Pulmonary artery endothelial cell (primary cell): ENCODE measurements around the gene KMT2C. TPM values are rescaled to one million over a fixed set of nuclear protein-coding genes. Genes with fewer than 3 reads are reported as not detected.
A peak's percentile ranks its signal among the peaks of the same experiment; 100 is the strongest.
"Not testable (repeated sequence)": the region's sequence is repeated elsewhere in the genome, so short reads cannot be mapped to it uniquely, and the experiment has no call there.

ENCODE experiments used
- DNase-seq: peaks from one replicate; pipeline ENCODE4 v3.0.0-alpha.2; 2011; ENCODE audit warnings: low read depth, low spot score
- total RNA-seq: library from RNA; depleted of rRNA; stranded (reverse); fragments of >200 nt; gene quantifications from 2 replicates; pipeline ENCODE4 v1.2.3, GENCODE V29; 2014

The KMT2C gene
- total RNA-seq = 22.4 and 26.5 TPM in 2 replicates

DNA sequence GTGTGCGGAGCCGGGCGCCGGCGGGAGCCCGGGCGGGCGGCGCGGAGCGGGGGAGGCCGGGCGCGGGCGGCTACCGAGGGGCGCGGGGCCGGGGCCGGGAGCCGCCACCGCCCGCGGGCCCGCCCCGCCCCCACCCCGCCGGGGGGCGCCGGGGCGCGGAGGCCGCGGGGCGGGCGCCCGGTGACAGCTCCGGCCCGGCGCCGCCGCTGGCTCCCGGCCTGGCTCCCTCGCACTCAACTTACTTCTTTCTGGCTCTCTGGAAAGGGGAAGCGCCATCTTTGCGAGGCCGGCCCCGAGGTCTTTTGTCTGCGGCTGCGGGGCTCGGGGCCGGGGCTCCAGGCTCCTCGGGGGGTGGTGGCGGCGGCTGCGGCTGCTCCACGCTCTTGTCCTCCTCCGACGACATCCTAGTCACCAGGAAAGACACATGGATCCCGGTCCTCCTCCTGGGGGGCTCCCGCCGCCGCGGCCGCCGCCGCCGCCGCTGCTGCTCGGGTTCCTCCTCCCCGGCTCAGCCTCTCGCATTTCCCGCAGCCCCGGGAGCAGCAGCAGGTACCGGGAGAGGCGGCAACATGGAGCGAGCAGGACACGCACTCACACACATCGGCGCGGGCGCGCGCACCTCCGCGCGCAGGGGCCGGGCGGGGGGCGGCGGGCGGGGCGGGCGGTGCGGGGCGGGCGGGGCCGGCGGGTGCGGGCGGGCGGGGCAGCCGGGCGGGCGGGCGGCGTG lies at the start of gene KMT2C:
TSS of gene KMT2C (minus strand) at position 620 of the 727 bp plus-strand sequence. CDS start at position 403, 217 bp downstream.
- DNase-seq = no peak

DNA sequence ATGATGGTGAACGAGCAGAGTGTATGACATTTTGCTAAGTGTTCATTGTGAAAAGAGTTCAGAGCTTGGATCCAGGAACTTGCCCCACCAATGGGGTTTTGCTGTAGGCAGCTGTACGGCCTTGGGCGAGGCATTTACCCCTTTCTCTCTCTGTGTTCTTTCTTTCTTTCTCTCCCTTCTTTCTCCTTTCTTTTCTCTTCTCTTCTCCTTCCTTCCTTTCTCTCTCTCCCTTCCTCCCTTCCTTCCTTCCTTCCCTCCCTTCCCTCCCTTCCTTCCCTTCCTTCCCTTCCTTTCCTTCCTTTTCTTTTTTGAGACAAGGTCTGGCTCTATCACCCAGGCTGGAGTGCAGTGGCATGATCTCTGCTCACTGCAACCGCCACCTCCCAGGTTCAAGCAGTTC lies 45.3 kb upstream of the KMT2C start:
- no peak for DNase-seq

DNA sequence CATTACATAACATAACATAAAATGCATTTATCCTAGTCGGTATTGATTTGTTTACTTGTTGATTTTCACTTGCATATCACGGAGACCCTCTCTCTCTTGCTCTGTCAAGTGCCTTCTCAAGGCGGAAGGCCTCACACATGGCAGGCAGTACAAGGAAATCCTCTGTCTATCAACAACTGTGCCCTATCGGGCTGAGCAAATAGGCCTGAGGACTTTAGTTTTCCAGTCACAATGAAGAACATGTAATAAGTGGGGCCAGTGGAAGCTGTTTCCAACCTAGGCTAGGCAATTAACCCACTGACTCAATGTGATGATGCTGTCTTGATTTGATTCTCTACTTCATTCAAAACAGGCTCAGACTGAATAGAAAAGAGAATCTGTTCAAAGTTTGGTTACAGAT lies 44.9 kb upstream of the KMT2C start:
- DNase-seq = no peak

DNA sequence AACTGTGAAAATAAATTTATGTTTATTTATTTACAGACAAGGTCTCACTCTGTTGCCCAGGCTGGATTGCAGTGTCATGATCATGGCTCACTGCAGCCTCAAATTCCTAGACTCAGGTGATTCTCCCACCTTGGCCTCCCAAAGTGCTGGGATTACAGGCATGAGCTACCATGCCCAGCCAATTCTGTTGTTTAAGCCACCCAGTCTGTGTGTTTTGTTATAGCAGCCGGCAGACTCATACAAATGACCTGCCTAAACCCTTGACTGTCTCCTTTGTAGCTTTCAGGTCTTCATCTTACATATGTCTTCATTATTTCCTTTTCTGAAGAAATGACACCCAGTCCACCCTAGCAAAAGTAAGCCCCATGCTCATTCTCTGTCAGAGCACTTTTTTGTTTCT lies 43.8 kb upstream of the KMT2C start:
- no peak for DNase-seq

DNA sequence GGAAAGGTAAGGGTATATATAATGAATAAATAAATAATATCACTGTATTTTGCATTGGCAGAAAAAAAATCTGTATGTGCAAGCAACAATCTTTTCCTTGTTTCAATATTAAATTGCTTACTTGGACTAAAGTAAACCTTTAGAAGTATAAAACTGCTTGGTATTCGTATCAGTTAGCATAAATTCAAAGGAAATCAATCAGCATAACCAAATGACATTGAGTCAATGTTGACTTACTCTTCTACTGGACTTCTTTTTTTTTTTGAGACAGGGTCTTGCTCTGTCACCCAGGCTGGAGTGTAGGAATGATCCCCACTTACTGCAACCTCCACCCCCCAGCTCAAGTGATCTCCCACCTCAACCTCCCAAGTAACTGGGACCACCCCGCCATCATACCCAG lies 42.3 kb upstream of the KMT2C start:
- no peak for DNase-seq

DNA sequence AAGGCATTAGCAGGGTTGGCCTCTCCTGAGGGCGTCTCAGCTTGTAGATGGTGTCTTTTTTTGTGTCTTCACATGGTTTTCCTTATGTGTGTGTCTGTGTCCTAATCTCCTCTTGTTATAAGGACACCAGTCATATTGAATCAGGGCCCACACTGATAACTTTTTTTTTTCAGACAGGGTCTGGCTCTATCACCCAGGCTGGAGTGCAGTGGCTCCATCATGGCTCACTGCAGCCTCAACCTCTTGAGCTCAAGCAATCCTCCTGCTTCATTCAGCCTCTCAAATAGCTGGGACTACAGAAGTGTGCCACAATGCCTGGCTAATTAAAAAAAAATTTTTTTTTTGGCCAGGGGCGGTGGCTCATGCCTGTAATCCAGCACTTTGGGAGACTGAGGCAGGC lies 41.3 kb upstream of the KMT2C start:
- no peak for DNase-seq

DNA sequence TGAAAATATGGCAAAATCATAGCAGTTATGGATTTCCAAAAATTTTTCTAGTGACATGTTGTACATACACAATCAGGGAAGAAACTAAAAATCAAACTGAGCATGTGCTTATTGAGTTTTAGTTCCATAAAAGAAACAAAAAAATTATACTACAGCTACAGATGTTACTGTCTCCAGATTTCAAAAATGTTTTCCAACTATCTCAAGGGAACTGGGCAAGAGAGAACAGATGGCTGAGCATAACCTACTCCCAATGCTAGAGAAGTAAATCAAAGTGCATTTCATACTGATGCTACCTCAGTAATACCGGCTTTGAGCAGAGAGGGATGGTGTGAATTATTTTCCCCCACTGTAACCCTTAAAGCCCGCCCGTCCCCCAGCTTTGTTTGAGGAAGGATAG lies 40.7 kb upstream of the KMT2C start:
- DNase-seq = no peak

DNA sequence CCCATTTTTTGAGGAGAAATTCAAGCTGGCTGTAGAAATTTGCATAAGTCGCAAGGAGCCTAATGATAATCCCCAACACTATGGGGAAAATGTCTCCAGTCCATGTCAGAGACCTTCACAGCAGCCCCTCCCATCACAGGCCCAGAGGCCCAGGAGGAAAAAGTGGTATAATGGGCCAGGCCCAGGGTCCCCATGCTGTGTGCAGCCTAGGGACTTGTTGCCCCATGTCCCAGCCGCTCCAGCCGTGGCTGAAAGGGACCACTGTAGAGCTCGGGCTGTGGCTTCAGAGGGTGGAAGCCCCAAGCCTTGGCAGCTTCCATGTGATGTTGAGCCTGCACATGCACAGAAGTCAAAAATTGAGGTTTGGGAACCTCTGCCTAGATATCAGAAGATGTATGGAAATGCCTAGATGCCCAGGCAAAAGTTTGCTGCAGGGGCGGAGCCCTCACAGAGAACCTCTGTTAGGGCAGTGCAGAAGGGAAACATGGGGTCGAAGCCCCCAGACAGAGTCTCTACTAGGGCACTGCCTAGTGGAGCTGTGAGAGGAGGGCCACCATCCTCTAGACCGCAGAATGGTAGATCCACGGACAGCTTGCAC lies 35.3 kb upstream of the KMT2C start:
- not testable (repeated sequence) for DNase-seq

DNA sequence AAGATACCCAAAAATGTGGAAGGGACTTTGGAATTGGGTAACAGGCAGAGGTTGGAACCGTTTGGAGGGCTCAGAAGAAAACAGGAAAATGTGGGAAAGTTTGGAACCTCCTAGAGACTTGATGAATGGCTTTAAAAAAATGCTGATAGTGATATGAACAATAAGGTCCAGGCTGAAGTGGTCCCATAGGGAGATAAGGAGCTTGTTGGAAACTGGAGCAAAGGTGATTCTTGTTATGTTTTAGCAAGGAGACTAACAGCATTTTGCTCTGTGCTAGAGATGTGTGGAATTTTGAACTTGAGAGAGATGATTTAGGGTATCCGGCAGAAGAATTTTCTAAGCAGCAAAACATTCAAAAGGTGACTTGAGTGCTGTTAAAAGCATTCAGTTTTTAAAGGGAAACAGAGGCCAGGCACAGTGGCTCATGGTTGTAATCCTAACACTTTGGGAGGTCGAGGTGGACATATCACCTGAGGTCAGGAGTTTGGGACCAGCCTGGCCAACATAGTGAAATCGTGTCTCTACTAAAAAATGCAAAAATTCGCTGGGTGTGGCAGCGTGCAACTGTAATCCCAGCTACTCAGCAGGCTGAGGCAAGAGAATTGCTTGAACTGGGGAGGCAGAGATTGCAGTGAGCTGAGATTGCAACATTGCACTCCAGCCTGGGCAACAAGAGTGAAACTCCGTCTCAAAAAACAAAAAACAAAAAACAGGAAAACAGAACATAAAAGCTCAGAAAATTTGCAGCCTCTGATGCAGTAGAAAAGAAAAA lies 34.6 kb upstream of the KMT2C start:
- DNase-seq = not testable (repeated sequence)

DNA sequence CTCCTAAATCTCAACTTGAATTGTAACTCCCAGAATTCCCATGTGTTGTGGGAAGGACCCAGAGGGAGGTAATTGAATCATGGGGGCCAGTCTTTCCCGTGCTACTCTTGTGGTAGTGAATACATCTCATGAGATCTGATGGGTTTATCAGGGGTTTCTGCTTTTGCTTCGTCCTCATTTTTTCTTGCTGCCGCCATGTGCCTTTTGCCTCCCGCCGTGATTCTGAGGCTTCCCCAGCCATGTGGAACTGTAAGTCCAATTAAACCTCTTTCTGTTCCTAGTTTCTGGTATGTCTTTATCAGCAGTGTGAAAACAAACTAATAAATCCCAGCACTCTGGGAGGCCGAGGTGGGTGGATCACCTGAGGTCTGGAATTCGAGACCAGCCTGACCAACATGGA lies 33.8 kb upstream of the KMT2C start:
- DNase-seq = not testable (repeated sequence)

DNA sequence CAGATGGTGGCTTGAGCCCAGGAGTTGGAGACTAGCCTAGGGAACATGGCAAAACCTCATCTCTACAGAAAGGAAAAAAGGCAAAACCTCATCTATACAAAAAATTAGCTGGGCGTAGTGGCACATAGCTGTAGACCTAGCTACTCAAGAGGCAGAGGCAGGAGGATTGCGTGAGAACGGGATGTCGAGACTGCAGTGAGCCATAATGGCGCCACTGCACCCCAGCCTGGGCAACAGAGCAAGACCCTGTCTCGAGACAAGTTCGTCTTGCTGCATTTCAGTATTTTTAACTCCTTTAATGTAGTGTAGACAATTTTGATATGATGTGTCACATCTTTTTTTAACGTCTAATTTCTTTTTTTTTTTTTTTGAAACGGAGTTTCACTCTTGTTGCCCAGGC lies 31.4 kb upstream of the KMT2C start:
- DNase-seq = no peak

DNA sequence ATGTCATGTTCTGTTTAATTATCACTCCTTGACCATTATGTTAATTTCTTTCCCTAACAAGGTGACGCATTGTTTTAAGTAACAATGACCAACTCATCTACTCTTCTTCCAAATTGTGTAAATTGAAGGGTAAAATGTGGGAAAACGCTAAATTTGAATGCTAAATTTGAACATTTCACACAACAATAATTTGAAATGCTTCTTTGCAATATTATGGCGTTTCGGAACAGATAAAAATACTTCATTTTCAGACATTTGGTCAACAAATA lies 29.2 kb upstream of the KMT2C start:
- DNase-seq = no peak

DNA sequence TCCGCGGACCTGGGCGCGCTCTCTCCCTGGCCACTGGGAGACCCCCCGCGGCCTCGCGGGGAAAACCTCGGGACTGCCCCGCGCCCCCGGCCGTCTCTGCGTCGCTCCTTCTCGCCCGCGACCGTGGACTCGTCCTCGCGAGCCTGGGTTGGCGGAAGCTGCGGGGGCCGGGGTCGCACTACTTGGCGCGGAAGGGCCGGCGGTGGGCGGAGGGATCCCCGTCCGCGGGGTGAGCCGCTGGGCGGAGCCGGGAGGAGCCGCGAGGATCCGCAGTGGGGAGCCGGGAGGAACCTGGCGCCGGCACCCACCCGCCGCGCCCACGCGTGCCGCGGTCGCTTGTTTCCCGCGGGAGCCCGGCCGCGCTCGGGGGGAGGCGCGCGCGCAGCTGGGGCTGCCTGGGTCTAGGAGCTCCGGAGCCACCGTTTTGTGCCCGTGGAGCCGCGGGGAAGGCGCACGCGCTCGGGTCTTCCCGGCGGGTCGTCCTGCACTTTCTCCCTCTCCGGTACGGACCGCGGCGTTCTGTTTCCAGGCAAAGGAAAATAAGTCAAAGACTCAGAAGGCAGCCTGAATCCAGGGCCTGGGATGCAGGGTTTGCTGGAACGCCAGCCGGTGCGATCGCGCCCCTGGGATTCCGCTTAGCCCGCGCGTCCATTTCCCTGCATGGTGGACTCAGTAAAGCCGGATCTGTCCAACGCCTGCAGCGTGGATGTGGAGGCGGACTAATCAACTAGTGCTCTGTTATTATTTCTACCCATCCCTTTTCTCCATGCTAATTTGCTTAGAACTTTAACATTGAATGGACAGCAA lies 28.7 kb upstream of the KMT2C start:
- DNase-seq = peak; percentile 36

DNA sequence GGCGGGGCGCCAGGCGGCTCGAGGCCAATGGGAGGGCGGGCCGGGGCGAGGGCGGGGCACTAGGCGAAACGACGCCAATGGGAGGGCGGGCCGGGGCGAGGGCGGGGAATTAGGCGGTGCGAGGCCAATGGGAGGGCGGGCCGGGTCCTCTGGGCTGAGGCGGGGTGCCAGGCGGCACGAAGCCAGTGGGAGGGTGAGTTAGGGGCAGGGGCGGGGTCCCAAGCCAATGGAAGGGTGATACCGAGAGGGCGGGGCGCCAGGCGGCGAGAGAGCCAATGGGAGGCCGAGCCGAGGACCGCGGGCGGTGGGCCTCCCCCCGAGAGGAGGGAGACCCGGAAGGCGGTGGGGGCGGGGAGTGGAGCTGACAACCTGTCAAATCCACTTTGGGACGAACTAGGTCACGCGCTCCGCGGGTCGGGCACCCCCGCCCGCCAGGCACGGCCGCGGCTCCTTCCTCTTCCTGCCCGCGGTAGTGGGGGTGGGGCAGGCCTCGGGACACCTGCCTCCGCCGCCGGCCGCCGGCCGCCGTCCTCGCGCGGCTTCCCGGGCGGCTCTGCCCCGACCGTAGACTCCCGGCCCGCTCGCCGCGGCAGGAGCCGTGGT lies 28.0 kb upstream of the KMT2C start:
- peak; percentile 97 for DNase-seq

DNA sequence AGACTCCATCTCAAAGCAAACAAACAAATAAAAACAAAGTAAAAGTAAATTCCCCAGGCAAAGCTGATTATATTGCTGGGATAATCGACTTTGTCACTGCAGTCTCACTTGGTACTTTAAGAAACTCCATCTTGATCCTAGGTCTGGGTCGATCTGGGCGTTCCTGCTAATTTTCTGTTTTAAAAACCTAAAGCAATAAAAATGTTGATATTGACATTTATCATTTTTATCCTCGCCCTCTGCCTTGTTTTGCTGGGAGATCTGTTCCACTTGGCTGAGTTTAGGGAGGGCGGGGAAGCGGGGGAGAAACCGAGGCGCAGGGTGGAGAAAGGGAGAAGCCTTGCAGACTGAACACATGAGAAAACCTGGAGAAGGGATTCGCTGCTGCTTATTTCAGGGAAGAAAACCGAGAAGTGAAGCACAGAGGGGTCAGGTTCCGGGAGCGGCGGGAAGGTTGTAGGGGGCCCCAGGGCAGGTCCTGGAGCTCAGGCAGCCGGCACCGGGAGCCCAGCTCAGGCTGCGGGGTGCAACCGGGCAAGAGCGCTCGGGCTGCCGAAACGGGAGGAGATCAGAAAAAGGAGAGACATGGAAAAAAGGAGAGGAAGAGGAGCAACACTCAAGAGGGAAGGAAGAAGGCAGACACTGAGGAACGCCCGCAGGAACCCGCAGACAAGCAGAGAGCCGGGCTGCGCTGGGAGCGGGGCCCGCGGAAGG lies 27.3 kb upstream of the KMT2C start:
- DNase-seq = no peak

DNA sequence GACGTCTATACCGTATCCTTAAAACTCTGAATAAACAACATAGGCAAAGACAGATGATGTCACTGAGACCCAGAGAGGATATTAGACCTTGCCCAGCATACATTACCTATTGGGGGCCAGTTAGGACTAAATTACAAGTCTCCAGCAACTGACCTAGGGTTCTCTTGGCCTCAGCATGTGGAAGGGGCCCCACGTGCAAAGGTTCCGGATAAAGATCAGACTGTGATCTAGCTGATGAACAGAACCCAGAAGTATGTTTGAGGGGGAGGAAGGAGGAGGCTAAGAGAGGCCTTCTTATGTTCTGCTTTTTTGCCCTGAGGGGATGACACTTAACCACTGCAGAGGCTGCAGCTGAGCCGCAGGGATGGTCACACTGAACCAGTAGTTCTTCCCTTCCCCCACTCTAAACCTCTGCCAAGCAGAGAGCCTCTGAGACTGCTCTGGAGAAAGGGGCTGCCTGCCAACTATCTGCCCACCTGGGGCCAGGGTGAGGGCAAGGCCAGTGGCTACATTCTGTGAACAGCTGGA lies 24.0 kb upstream of the KMT2C start:
- no peak for DNase-seq

DNA sequence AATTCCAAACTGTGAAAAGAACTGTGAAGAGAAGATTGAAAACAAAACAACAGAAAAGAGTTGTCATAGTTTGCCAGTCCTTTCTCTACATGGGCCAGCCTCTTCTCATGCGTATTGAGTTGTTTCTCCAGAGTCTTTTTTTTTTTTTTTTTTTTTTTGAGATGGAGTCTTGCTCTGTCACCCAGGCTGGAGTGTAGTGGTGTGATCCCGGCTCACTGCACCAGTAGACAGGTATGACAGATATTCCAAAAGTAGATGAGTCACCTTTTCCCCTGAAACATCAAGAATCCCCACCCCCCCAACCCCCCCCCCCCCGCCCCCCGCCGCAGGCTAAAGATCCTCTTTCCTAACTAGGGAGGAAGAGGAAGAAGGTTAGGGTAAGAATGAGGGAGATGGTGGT lies 15.6 kb upstream of the KMT2C start:
- DNase-seq = no peak

DNA sequence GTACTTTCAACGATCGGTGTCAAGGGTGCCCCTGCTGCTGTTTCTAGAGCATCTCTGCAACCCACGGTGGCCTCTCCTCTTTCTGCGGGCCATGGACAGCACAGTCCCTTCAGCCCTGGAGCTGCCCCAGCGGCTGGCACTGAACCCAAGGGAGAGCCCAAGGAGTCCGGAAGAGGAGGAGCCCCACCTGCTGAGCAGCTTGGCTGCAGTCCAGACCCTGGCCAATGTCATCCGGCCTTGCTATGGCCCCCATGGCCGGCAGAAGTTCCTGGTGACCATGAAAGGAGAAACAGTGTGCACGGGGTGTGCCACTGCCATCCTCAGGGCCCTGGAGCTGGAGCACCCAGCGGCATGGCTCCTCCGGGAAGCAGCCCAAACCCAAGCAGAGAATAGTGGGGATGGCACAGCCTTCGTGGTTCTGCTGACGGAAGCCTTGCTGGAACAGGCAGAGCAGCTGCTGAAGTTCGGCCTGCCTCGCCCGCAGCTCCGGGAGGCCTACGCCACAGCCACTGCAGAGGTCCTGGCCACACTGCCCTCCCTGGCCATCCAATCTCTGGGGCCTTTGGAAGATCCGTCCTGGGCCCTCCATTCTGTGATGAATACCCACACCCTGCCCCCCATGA lies 9.7 kb upstream of the KMT2C start:
- not testable (repeated sequence) for DNase-seq

DNA sequence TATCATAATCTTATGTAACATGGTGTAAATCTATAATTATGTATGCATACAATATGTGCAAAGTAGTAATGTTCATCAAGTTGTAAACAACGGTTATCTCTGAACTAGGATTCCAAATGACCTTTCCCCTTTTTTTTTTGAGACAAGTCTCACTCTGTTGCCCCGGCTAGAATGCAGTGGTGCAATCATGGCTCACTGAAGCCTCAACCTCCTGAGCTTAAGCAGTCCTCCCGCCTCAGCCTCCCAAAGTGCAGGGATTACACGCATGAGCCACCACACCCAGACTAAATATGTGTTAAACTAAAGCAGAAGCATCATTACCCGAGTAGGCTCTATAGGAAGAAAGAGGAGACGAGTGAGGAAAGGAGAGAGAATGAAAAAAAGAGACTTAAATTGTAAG lies 7.8 kb upstream of the KMT2C start:
- DNase-seq = no peak

DNA sequence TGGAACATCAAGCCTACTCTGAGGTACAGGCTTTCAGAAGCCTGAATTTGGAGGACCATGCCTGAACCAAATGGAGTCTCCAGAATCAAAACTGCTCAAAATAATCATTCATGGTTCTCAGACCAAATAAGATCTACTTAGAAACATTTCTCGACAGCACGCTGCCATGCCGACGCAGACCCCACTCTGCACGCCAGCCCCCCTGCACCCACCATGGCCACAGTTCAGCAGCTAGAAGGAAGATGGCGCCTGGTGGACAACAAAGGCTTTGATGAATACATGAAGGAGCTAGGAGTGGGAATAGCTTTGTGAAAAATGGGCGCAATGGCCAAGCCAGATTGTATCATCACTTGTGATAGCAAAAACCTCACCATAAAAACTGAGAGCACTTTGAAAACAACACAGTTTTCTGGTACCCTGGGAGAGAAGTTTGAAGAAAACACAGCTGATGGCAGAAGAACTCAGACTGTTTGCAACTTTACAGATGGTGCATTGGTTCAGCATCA lies 6.6 kb upstream of the KMT2C start:
- no peak for DNase-seq
